ENCODE results near the gene STAT3.

GRCh38 chr17:42429726-42430447 is 41.6 kb upstream of the STAT3 start:
- TF ChIP-seq, protein P1, sequence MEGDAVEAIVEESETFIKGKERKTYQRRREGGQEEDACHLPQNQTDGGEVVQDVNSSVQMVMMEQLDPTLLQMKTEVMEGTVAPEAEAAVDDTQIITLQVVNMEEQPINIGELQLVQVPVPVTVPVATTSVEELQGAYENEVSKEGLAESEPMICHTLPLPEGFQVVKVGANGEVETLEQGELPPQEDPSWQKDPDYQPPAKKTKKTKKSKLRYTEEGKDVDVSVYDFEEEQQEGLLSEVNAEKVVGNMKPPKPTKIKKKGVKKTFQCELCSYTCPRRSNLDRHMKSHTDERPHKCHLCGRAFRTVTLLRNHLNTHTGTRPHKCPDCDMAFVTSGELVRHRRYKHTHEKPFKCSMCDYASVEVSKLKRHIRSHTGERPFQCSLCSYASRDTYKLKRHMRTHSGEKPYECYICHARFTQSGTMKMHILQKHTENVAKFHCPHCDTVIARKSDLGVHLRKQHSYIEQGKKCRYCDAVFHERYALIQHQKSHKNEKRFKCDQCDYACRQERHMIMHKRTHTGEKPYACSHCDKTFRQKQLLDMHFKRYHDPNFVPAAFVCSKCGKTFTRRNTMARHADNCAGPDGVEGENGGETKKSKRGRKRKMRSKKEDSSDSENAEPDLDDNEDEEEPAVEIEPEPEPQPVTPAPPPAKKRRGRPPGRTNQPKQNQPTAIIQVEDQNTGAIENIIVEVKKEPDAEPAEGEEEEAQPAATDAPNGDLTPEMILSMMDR (IDR thresholded peaks at IDR 0.05), result no peak
- no peak for TF ChIP-seq POLR2A (IDR thresholded peaks at IDR 0.05)
